ENCODE results near the gene PMAIP1. TPM values are rescaled to one million over a fixed set of nuclear protein-coding genes. Genes with fewer than 3 reads are reported as not detected.

The PMAIP1 gene
- total and polyA plus RNA-seq, 2 of the 8 experiments (the other 6 are each of a cell fraction or from before 2014, with no cell fraction given) = 51.7 to 84.1 TPM

DNA sequence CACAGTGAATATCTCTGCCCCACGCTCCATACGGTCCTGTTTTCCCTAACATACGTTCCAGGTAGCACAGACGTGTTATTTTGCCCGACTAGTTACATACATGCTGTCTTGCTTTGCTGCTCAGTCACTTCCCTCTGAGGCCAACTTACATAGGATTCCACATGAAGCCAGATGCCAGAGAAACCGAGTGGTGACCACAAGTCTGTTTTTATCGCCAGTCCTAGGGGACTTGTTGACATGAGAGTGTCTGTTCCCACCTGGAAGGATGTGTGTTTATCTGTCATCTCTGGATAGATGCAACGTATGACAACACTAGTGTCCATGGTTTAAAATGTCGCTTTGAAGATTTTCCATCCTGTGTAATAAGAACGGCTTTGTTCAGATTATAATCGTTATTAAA, 32.6 kb downstream of the PMAIP1 start (continued):
- no peak for TF ChIP-seq CHD7 (IDR thresholded peaks at IDR 0.05; ENCODE audit: insufficient replicate concordance, low read length)
- no peak for TF ChIP-seq MAX (IDR thresholded peaks at IDR 0.05)
- no peak for TF ChIP-seq KDM4A (IDR thresholded peaks at IDR 0.05; ENCODE audit: low read depth, low read length, severe bottlenecking)
- no peak for TF ChIP-seq HDAC2 (IDR thresholded peaks at IDR 0.05; ENCODE audit: borderline replicate concordance in 1 of 2, low read depth in 2 of 2, low read length in 2 of 2)
- no peak for TF ChIP-seq TAF7 (optimal IDR thresholded peaks at IDR 0.05; ENCODE audit: borderline replicate concordance, low read depth, low read length)
- no peak for TF ChIP-seq SIX5 (IDR thresholded peaks at IDR 0.05; ENCODE audit: low read depth, low read length)
- TF ChIP-seq CBX8 (IDR thresholded peaks at IDR 0.05; ENCODE audit: borderline replicate concordance, low read depth, low read length) = no peak
- TF ChIP-seq SIN3A (conservative IDR thresholded peaks at IDR 0.05 in 1 of 2, IDR thresholded peaks at IDR 0.05 in 1 of 2; ENCODE audit: low read depth in 1 of 2, low read length in 2 of 2) = no peak
- no peak for TF ChIP-seq TBP (IDR thresholded peaks at IDR 0.05; ENCODE audit: low read depth, low read length)
- TF ChIP-seq RAD21 (IDR thresholded peaks at IDR 0.05 in 1 of 2, conservative IDR thresholded peaks at IDR 0.05 in 1 of 2; ENCODE audit: low read depth in 2 of 2, low read length in 2 of 2) = no peak
- TF ChIP-seq TAF1 (IDR thresholded peaks at IDR 0.05; ENCODE audit: low read depth, low read length) = no peak
